Trophoblast cell (in vitro differentiated cells and primary cell): Measurements from ENCODE around the gene FANCB.
A peak's percentile ranks its signal among the peaks of the same experiment; 100 is the strongest.

Experiments used
- DNase-seq, 2 donors: peaks; one replicate each; pipeline ENCODE4 v3.0.0-alpha.2; 2016
- H2AFZ ChIP-seq: 2 replicates; pipeline ENCODE4 v1.6.1; 2013; ENCODE audit warnings: low read length, moderate library complexity, mild to moderate bottlenecking; ENCODE audit not compliant: insufficient read depth, poor library complexity
- H2AK5ac ChIP-seq: 2 replicates; pipeline ENCODE4 v1.6.1; 2013; ENCODE audit warnings: mild to moderate bottlenecking, low read length
- H2BK120ac ChIP-seq: 2 replicates; pipeline ENCODE4 v1.6.1; 2013; ENCODE audit warnings: low read length, mild to moderate bottlenecking, moderate library complexity; ENCODE audit not compliant: insufficient read depth, poor library complexity
- H2BK12ac ChIP-seq: 2 replicates; pipeline ENCODE4 v1.6.1; 2013; ENCODE audit warnings: mild to moderate bottlenecking, low read length, moderate library complexity
- H2BK5ac ChIP-seq: 2 replicates; pipeline ENCODE4 v1.6.1; 2013; ENCODE audit warnings: low read length, low read depth, moderate library complexity, mild to moderate bottlenecking; ENCODE audit not compliant: poor library complexity
- H3K14ac ChIP-seq: 2 replicates; pipeline ENCODE4 v1.6.1; 2013; ENCODE audit warnings: mild to moderate bottlenecking, low read length
- H3K18ac ChIP-seq: 2 replicates; pipeline ENCODE4 v1.6.1; 2013; ENCODE audit warnings: mild to moderate bottlenecking, low read length
- H3K23ac ChIP-seq: 2 replicates; pipeline ENCODE4 v1.6.1; 2013; ENCODE audit warnings: low read length
- H3K27ac ChIP-seq: 2 replicates; pipeline ENCODE4 v1.5.1; 2013; ENCODE audit warnings: low read depth, mild to moderate bottlenecking, inconsistent platforms, low read length, moderate library complexity
- H3K27me3 ChIP-seq: 2 replicates; pipeline ENCODE4 v1.6.1; 2013; ENCODE audit warnings: inconsistent platforms, mild to moderate bottlenecking, low read length, moderate library complexity; ENCODE audit not compliant: insufficient read depth
- H3K36me3 ChIP-seq, 2 experiments: 1 replicate in 1 of 2; 2 replicates in 1 of 2; pipeline ENCODE4 v1.6.1; 2013; ENCODE audit warnings: low read length in 2 of 2, mild to moderate bottlenecking in 2 of 2, moderate library complexity in 1 of 2; ENCODE audit not compliant: insufficient read depth in 2 of 2, control insufficient read depth in 1 of 2
- H3K4ac ChIP-seq: 2 replicates; pipeline ENCODE4 v1.6.1; 2013; ENCODE audit warnings: low read depth, mild to moderate bottlenecking, low read length, moderate library complexity
- H3K4me1 ChIP-seq, 2 experiments: 1 replicate in 1 of 2; 2 replicates in 1 of 2; pipeline ENCODE4 v1.6.1; 2013; ENCODE audit warnings: low read length in 2 of 2, mild to moderate bottlenecking in 2 of 2, moderate library complexity in 1 of 2; ENCODE audit not compliant: insufficient read depth in 2 of 2, control insufficient read depth in 1 of 2
- H3K4me2 ChIP-seq: 2 replicates; pipeline ENCODE4 v1.6.1; 2013; ENCODE audit warnings: inconsistent platforms, mild to moderate bottlenecking, low read length, moderate library complexity
- H3K4me3 ChIP-seq: 2 replicates; pipeline ENCODE4 v1.5.1; 2013; ENCODE audit warnings: mild to moderate bottlenecking, low read depth, low read length, inconsistent platforms
- H3K79me1 ChIP-seq: one replicate; pipeline ENCODE4 v1.6.1; 2013; ENCODE audit warnings: low read length
- H3K79me2 ChIP-seq: 2 replicates; pipeline ENCODE4 v1.6.1; 2013; ENCODE audit warnings: low read length, mild to moderate bottlenecking; ENCODE audit not compliant: control insufficient read depth, insufficient read depth, poor library complexity
- H3K9ac ChIP-seq: 2 replicates; pipeline ENCODE4 v1.6.1; 2013; ENCODE audit warnings: mild to moderate bottlenecking, low read length
- H3K9me3 ChIP-seq: 2 replicates; pipeline ENCODE4 v1.6.1; 2013; ENCODE audit warnings: low read depth, mild to moderate bottlenecking, control low read depth, inconsistent platforms, low read length; ENCODE audit not compliant: insufficient read depth
- H4K12ac ChIP-seq: 2 replicates; pipeline ENCODE4 v1.6.1; 2013; ENCODE audit warnings: low read depth, mild to moderate bottlenecking, low read length, moderate library complexity
- H4K8ac ChIP-seq: 2 replicates; pipeline ENCODE4 v1.6.1; 2013; ENCODE audit warnings: low read depth, mild to moderate bottlenecking, low read length, moderate library complexity
- H4K91ac ChIP-seq: one replicate; pipeline ENCODE4 v1.6.1; 2013; ENCODE audit warnings: low read depth, mild to moderate bottlenecking, low read length, moderate library complexity
- whole genome bisulfite sequencing: extraction: QIAGEN DNeasy Blood & Tissue Kit; methylation state at CpG from one replicate; pipeline ENCODE4 v1.1.7; 2013; ENCODE audit warnings: missing lambda C conversion rate; ENCODE audit not compliant: insufficient read length, insufficient coverage; ENCODE audit errors: extremely low coverage; 5-methylcytosine and 5-hydroxymethylcytosine counted together

FANCB gene

GRCh38 chrX:14832151-14832550 is 40.7 kb downstream of the FANCB start:
- H3K4me3 ChIP-seq = no peak overlapping the region
- no peak overlapping the region for H2BK120ac ChIP-seq
- H2AFZ ChIP-seq = no peak overlapping the region
- H3K79me1 ChIP-seq = no peaks in the 10 kb centered on the region
- H3K18ac ChIP-seq = no peak overlapping the region
- no peak overlapping the region for H3K9ac ChIP-seq
- H3K4ac ChIP-seq = no peak overlapping the region
- no peak overlapping the region for H4K8ac ChIP-seq
- no peak overlapping the region for H2BK5ac ChIP-seq
- H4K91ac ChIP-seq = no peak overlapping the region
- H4K12ac ChIP-seq = no peak overlapping the region
- no CpG with 5 or more reads among the region's 2 CpGs for WGBS
- H3K14ac ChIP-seq = no peak overlapping the region
- H3K27me3 ChIP-seq = no peaks in the 10 kb centered on the region
- H3K23ac ChIP-seq = no peak overlapping the region
- H3K79me2 ChIP-seq = no peaks in the 10 kb centered on the region
- H2AK5ac ChIP-seq = no peak overlapping the region
- no peak overlapping the region for H3K27ac ChIP-seq
- no peak overlapping the region for H3K4me2 ChIP-seq
- H3K36me3 ChIP-seq = no peaks in the 10 kb centered on the region
- peaks cover 0 to 5% of the 10 kb centered on the region in 2 experiments for H3K4me1 ChIP-seq
- no peaks in the 10 kb centered on the region for H3K9me3 ChIP-seq
- no peak for DNase-seq
- H2BK12ac ChIP-seq = no peak overlapping the region

GRCh38 chrX:14829643-14830042 is 43.2 kb downstream of the FANCB start:
- H2BK120ac ChIP-seq = no peak overlapping the region
- H2AFZ ChIP-seq = no peak overlapping the region
- H3K4me2 ChIP-seq = no peak overlapping the region
- H3K23ac ChIP-seq = no peak overlapping the region
- H2BK5ac ChIP-seq = no peak overlapping the region
- no peak overlapping the region for H3K18ac ChIP-seq
- no peak overlapping the region for H4K12ac ChIP-seq
- no peaks in the 10 kb centered on the region for H3K79me2 ChIP-seq
- no peak overlapping the region for H2BK12ac ChIP-seq
- no peak overlapping the region for H3K4ac ChIP-seq
- H3K9me3 ChIP-seq = no peaks in the 10 kb centered on the region
- H3K9ac ChIP-seq = no peak overlapping the region
- no peak overlapping the region for H3K14ac ChIP-seq
- no peak overlapping the region for H3K4me3 ChIP-seq
- H2AK5ac ChIP-seq = no peak overlapping the region
- no peaks in the 10 kb centered on the region for H3K27me3 ChIP-seq
- H3K4me1 ChIP-seq = peaks cover 0 to 5% of the 10 kb centered on the region in 2 experiments
- no peak overlapping the region for H3K27ac ChIP-seq
- H4K91ac ChIP-seq = no peak overlapping the region
- no CpG with 5 or more reads among the region's 2 CpGs for WGBS
- no peaks in the 10 kb centered on the region for H3K36me3 ChIP-seq
- DNase-seq = peak; percentile 23 to 78
- no peaks in the 10 kb centered on the region for H3K79me1 ChIP-seq
- H4K8ac ChIP-seq = no peak overlapping the region

GRCh38 chrX:14826319-14826718 is 46.5 kb downstream of the FANCB start:
- Histone ChIP-seq H2AFZ (no peak overlapping the region), H3K9me3 (no peaks in the 10 kb centered on the region), H3K27me3 (no peaks in the 10 kb centered on the region), H4K8ac (no peak overlapping the region), H3K23ac (no peak overlapping the region), H3K14ac (no peak overlapping the region), H2BK12ac (no peak overlapping the region), H3K18ac (no peak overlapping the region), H3K4me3 (no peak overlapping the region), H2BK5ac (no peak overlapping the region), H3K4me1 (no peaks in the 10 kb centered on the region), H3K36me3 (no peaks in the 10 kb centered on the region), H2AK5ac (no peak overlapping the region), H3K9ac (no peak overlapping the region), H3K4ac (no peak overlapping the region), H3K79me1 (no peaks in the 10 kb centered on the region), H2BK120ac (no peak overlapping the region), H3K79me2 (no peaks in the 10 kb centered on the region), H4K91ac (no peak overlapping the region), H3K27ac (no peak overlapping the region), H4K12ac (no peak overlapping the region), H3K4me2 (no peak overlapping the region)
- no peak for DNase-seq
- WGBS = no CpG with 5 or more reads among the region's 3 CpGs

GRCh38 chrX:14825851-14826250 is 47.0 kb downstream of the FANCB start:
- DNase-seq = no peak
- no peak overlapping the region for H4K91ac ChIP-seq
- no peaks in the 10 kb centered on the region for H3K9me3 ChIP-seq
- H4K12ac ChIP-seq = no peak overlapping the region
- H3K4me2 ChIP-seq = no peak overlapping the region
- H2BK12ac ChIP-seq = no peak overlapping the region
- H3K27ac ChIP-seq = no peak overlapping the region
- no peak overlapping the region for H3K18ac ChIP-seq
- H3K4ac ChIP-seq = no peak overlapping the region
- H3K36me3 ChIP-seq = no peaks in the 10 kb centered on the region
- no peak overlapping the region for H3K14ac ChIP-seq
- H2AFZ ChIP-seq = no peak overlapping the region
- H3K4me1 ChIP-seq = no peaks in the 10 kb centered on the region
- H3K79me1 ChIP-seq = no peaks in the 10 kb centered on the region
- no peaks in the 10 kb centered on the region for H3K27me3 ChIP-seq
- H2BK120ac ChIP-seq = no peak overlapping the region
- no peak overlapping the region for H4K8ac ChIP-seq
- H3K4me3 ChIP-seq = no peak overlapping the region
- no peak overlapping the region for H3K23ac ChIP-seq
- H3K79me2 ChIP-seq = no peaks in the 10 kb centered on the region
- no peak overlapping the region for H2BK5ac ChIP-seq
- H3K9ac ChIP-seq = no peak overlapping the region
- H2AK5ac ChIP-seq = no peak overlapping the region
